ENCODE data around the gene TIMM44.
A peak's percentile ranks its signal among the peaks of the same experiment; 100 is the strongest.

The TIMM44 gene

DNA sequence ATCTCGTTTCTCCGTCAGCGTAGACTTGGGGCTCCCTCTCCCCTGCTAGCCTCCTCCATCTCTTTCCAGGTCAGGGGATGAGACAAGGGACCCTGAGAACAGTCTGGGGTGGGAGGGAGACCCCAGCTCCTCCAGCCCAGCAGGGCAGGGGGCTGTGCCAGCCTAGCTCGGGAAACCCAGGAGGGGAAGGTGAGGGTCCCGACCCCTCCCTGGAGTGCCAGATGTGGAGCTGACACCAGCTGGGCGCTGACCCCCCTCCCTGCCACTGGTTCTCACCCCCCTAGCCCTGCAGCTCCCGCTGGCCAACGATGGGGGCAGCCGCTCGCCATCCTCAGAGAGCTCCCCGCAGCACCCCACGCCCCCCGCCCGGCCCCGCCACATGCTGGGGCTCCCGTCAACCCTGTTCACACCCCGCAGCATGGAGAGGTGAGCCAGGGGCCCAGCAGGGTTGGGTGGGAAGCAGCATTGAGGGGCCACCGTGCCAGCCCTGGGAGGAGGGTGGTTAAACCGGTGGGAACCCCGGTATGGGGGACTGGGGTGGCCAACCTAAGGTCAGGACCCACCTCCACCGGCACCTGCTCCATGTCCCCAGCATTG lies 33.9 kb downstream of the TIMM44 start:
- Histone ChIP-seq H3K27ac (no peak overlapping the region), H3K4me3 (no peak overlapping the region)

DNA sequence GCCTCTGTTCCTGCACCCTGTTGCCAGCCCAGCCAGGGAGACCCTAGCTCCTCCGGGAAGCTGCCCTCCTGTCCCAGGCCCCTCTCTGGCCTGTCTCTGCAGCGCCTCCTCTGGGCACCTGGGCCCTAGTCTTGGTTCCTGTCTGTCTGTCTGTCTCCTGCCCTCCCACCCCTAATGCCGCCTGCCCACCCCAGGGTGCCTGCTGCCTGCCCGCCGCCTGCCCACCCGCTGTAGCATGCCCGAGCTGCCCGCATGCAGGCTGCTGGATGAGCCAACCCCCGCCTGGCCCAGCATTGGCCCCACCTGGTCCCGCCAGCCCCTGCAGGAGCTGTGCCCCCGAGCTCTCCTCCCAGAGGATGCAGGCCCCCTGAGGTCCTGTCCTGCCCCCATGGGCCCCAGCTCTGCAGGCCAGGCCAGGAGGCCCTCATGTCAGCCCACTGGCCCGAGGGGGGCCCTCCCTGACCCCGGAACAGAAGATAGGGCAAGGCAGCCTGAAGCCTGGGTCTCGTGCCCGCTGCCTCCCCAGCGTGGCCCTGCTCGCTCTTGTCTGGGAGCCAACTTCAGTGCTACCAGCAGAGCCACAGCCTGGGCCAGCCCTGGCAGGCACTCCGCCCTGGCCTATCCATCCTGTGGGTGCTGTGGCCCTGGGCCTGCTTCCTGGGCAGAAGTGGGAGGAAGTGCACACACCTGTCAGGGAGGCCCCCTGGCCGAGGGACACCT lies 34.6 kb downstream of the TIMM44 start:
- Histone ChIP-seq H3K4me3 (no peak overlapping the region), H3K27ac (no peak overlapping the region)

DNA sequence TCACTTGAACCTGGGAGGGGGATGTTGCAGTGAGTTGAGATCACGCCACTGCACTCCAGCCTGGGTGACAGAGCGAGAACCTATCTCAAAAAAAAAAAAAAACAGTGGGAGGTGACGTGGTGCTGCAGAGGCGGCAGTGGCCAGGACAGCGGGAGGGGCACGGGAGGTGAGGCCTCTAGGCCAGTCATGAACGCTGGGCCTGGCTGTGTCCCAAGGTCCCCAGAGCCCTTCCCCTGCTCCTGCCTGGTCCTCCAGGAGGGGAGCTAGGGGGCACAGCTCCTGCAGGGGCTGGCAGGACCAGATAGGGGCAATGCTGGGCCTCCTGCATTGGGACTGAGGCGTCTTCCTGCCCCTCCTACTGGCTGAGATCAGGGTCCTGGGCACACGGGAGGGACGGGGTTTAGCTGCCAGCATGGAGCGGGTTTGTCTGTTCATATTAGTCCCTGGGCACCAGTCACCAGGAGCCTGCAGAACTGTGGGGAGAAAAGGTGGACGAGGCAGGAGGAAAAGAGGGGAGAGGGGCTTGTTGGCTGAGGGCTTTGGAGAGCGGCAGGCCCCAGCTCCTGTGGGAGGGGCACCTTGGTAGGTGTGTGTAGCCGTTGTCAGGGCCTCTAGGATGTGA lies 35.3 kb downstream of the TIMM44 start:
- no peak overlapping the region for H3K27ac ChIP-seq
- no peak overlapping the region for H3K4me3 ChIP-seq

DNA sequence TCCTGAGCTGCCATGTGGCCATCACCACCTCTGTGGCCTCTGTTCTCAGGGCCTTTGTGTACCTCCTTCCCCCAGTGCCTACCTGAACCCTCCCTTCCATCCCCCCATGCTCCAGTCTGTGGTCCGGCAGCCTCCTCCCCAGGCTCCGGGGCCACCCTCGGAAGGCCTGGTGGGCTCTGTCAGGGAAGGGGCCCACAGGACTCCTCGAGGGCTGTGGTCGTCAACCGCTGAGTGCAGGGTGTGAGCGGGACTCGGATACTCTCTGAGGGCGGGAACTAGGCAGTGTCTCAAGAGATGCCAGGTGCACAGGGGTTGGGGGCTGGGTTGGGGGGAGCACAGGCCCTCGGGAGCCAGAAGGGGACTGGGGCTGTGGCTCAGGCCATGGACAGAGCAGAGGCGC lies 35.9 kb downstream of the TIMM44 start:
- Histone ChIP-seq H3K4me3 (no peak overlapping the region), H3K27ac (no peak overlapping the region)

DNA sequence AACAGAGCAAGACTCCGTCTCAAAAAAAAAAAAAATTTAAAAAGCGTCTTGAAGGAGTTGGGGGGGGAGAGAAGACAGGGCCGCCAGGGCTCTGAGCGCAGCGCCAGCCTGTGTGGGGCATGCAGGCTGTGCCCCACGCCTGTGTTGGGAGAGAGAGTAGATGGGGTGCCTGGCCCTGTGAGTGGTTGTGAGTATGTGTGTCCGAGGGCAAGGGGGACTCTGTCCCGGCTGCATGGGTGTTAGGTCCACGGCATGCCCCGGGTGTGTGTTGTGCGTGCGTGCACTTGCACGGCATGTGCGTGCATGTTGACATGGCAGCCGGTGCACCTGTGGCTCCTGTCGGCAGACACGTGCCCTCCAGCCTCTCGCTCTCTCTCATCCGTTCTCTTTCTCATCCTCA lies 36.3 kb downstream of the TIMM44 start:
- Histone ChIP-seq H3K4me3 (no peak overlapping the region), H3K27ac (no peak overlapping the region)

DNA sequence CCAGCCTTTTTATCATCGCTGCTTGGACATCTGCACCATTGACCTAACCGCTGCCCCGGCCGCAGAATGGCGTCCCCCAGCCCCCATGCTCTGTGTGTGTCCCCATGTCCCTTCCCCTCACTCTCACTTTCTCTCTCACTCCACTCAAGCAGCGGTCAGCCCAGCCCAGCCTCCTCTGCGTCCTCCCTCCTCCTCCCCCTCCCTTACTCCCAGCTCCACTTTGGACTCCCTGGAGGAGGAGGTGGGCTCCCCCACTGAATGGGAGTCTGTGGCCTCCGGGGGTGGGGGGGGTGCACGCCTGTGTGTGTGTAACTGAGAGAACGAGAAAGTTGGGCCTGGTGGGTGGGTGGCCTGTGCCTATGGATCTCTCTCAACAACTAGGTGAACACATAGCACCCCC lies 37.6 kb downstream of the TIMM44 start:
- no peak overlapping the region for H3K4me3 ChIP-seq
- H3K27ac ChIP-seq = no peak overlapping the region

GRCh38 chr19:7905268-7905667 lies 38.2 kb downstream of the TIMM44 start:
- peak overlapping the region in 2 of 7 experiments; percentile 88 to 91 for H3K4me3 ChIP-seq
- peak overlapping the region in 1 of 21 experiments; percentile 90 for H3K27ac ChIP-seq

DNA sequence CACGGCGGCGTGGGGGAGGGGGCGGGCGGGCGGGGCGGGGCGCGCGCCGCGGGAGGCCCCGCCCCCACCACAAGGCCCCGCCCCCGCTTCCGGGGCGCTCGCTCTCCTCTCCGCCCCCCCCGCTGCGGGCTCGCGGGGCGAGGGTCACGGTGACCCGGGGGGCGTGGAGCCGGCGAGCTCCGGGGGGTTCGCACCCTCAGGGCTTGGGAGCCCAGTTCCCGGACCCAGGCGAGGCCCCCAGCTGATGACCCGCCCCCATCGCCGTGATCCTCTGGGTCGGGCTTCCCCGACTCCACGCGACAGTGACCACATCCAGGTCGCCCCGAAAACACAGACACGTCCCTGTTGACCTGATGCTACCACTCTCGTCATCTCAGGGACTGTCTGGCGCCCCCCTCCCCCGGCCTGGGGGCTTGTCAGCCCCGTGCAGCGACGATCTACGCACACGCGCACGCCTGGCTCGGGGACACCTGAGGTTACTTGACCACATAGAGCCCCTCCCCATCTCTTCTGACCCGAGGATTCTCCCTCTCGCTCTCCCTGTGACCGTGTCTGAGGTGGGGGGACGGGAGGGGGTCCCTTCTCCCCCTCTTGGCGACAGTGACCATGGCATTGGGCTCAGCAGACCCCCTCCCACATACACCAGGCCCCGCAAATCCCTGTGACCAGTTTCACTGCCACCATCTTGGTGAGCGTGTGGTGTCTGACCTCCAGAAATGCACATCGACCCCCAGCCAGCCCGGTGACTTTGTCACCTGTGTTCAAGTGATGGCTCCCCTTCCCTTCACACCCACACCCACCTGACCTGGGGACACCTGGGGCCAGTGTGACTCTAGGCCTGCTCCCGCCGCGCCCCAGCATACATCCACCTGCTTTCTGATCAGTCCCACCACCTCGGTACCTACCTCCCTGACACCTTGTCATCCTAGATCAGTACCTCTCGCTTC lies 39.1 kb downstream of the TIMM44 start:
- peak overlapping the region; percentile 61 to 91 (median 83) for H3K4me3 ChIP-seq
- H3K27ac ChIP-seq = peak overlapping the region; percentile 28 to 95 (median 89)

DNA sequence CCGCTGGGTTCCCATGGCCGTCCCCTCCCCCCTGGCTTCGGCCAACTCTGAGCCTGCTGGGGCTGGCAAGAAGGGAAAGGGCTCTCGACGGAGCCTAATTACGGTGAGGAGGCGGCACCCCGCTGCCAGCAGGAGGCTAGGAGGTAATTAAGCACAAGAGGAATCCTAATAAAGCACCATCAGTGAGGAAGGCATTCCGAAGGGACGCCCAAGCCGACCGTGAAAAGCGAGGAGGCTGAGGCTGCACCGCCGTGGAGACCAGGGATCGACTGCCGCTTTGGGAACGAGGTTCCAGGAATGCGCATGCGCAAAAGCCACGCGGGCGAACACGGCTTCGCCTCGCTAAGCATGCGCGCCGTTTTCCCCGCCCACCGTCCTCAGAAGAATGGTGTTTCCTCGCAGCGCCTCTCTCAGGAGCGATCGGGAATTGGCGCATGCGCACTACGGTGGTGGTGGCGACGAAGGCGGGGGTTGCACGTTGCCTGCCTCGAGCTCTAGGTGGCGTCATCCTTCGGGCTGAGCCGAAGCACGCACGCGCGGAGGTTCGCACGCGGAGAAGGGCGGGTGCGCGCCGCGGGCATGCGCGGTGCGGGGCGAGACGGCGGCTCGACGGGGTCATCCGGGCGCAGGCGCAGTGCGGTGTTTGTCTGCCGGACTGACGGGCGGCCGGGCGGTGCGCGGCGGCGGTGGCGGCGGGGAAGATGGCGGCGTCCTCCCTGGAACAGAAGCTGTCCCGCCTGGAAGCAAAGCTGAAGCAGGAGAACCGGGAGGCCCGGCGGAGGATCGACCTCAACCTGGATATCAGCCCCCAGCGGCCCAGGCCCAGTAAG lies 40.0 kb downstream of the TIMM44 start, which contains the start of gene MAP2K7:
Gene MAP2K7, plus strand, starts transcription at position 634 of the 830 bp plus-strand sequence. Its CDS starts 68 bp downstream, at position 702.
- Histone ChIP-seq H3K4me3 (peak within 1 kb of the TSS; percentile 61 to 91 (median 83)), H3K27ac (peak within 1 kb of the TSS; percentile 64 to 95 (median 91))

- H3K27ac ChIP-seq = peak overlapping the region; percentile 64 to 95 (median 90)
- peak overlapping the region; percentile 44 to 88 (median 73) for H3K4me3 ChIP-seq
These were observed 40.6 kb downstream of the TIMM44 start for GRCh38 chr19:7902796-7903243.

DNA sequence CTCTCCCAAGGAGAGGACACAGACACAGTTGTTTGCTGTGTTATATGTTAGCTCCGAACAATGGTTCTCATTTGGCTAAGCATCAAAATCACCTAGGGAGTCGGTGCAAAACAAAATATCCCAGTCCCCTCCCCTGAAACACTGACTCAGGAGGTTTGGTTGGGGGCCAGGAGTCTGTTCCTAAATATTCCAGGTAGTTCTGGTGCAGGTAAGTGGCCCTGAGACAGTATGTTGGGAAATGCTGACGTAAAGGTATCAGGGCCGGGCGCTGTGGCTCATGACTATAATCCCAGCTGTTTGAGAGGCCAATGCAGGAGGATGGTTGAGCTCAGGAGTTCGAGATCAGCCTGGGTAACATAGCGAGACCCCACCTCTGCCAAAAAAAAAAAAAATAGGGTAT lies 42.1 kb downstream of the TIMM44 start:
- H3K4me3 ChIP-seq = no peak overlapping the region
- H3K27ac ChIP-seq = peak overlapping the region in 19 of 21 experiments; percentile 31 to 95 (median 87)

GRCh38 chr19:7900931-7901330 lies 42.5 kb downstream of the TIMM44 start:
- H3K27ac ChIP-seq = peak overlapping the region in 20 of 21 experiments; percentile 31 to 95 (median 82)

DNA sequence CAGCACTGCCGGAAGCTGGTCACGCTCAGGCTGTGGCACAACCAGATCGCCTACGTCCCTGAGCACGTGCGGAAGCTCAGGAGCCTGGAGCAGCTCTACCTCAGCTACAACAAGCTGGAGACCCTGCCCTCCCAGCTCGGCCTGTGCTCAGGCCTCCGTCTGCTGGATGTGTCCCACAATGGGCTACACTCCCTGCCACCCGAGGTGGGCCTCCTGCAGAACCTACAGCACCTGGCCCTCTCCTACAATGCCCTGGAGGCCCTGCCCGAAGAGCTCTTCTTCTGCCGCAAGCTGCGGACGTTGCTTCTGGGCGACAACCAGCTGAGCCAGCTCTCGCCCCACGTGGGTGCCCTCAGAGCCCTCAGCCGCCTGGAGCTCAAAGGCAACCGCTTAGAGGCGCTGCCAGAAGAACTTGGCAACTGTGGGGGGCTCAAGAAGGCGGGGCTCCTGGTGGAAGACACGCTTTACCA lies 43.0 kb downstream of the TIMM44 start:
- H3K4me3 ChIP-seq = no peak overlapping the region
- peak overlapping the region; percentile 31 to 95 (median 80) for H3K27ac ChIP-seq

More at GRCh38 chr19:7900931-7901330, 42.5 kb downstream of the TIMM44 start:
- H3K4me3 ChIP-seq = no peak overlapping the region

DNA sequence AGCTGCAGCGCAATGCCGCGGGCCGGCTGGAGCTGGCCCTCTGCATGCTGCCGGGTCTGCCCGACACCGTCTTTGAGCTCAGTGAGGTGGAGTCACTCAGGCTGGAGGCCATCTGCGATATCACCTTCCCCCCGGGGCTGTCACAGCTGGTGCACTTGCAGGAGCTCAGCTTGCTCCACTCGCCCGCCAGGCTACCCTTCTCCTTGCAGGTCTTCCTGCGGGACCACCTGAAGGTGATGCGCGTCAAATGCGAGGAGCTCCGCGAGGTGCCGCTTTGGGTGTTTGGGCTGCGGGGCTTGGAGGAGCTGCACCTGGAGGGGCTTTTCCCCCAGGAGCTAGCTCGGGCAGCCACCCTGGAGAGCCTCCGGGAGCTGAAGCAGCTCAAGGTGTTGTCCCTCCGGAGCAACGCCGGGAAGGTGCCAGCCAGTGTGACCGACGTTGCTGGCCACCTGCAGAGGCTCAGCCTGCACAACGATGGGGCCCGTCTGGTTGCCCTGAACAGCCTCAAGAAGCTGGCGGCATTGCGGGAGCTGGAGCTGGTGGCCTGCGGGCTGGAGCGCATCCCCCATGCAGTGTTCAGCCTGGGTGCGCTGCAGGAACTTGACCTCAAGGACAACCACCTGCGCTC lies 43.6 kb downstream of the TIMM44 start:
- H3K27ac ChIP-seq = peak overlapping the region in 20 of 21 experiments; percentile 32 to 95 (median 82)
- H3K4me3 ChIP-seq = no peak overlapping the region

DNA sequence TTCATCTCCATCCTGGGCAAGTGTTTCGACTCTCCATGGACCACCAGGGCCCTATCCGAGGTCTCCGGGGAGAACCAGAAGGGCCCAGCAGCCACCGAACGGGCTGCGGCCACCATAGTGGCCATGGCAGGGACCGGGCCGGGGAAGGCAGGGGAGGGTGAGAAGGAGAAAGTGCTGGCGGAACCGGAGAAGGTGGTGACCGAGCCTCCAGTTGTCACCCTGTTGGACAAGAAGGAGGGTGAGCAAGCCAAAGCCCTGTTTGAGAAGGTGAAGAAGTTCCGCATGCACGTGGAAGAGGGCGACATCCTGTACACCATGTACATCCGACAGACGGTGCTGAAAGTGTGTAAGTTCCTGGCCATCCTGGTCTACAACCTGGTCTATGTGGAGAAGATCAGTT lies 44.5 kb downstream of the TIMM44 start:
- Histone ChIP-seq H3K27ac (no peak overlapping the region), H3K4me3 (no peak overlapping the region)

GRCh38 chr19:7897292-7897691 lies 46.2 kb downstream of the TIMM44 start:
- Histone ChIP-seq H3K27ac (peak overlapping the region in 9 of 21 experiments; percentile 30 to 79 (median 61)), H3K4me3 (no peak overlapping the region)

GRCh38 chr19:7895565-7895964 lies 47.9 kb downstream of the TIMM44 start:
- H3K27ac ChIP-seq = peak overlapping the region in 4 of 21 experiments; percentile 35 to 59 (median 43)
- H3K4me3 ChIP-seq = no peak overlapping the region
